HT-29 (cell line): ENCODE results near the gene PIMREG. TPM values are rescaled to one million over a fixed set of nuclear protein-coding genes. Genes with fewer than 3 reads are reported as not detected.

ENCODE experiments used
- DNase-seq: peaks from one replicate; pipeline ENCODE4 v3.0.0-alpha.2; 2015; ENCODE audit warnings: low spot score
- total RNA-seq: library from RNA; depleted of rRNA; stranded (reverse); fragments of >200 nt; shearing (Covaris generic); gene quantifications from 2 replicates; pipeline ENCODE4 v1.2.3, GENCODE V29; 2014

Gene PIMREG
- total RNA-seq, 1 experiment from 2014 or later: 97.8 TPM

GRCh38 chr17:6437956-6438355 lies 6.3 kb upstream of the PIMREG start:
- no peak for DNase-seq

- no peak for DNase-seq
Observed at GRCh38 chr17:6439951-6440350, 4.3 kb upstream of the PIMREG start.

GRCh38 chr17:6442775-6443174 lies 1.5 kb upstream of the PIMREG start:
- DNase-seq: no peak

- no peak for DNase-seq
Observed at GRCh38 chr17:6444571-6445335, 498 bp downstream of the PIMREG start.

GRCh38 chr17:6446516-6447100 lies 2.4 kb downstream of the PIMREG start:
- no peak for DNase-seq

- DNase-seq: no peak
Observed at GRCh38 chr17:6448473-6448872, 4.2 kb downstream of the PIMREG start.

DNA sequence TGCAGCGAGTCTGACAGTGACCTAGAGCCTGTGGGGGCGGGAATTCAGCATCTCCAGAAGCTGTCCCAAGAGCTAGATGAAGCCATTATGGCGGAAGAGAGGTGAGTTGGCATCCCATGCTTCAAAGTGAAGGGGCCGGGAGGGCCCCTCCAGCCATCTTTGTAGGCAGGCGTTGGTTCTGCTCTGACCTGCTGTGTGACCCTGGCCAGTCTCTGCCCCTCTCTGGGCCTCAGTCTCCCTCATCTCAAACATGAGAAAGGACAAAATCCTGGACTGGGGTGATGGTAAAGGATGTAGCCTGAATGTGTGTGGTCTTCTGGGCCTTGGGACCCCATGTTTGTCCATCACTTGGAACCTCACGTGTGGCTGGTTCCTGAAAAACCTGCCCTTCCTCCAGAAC lies 5.1 kb downstream of the PIMREG start:
- no peak for DNase-seq

DNA sequence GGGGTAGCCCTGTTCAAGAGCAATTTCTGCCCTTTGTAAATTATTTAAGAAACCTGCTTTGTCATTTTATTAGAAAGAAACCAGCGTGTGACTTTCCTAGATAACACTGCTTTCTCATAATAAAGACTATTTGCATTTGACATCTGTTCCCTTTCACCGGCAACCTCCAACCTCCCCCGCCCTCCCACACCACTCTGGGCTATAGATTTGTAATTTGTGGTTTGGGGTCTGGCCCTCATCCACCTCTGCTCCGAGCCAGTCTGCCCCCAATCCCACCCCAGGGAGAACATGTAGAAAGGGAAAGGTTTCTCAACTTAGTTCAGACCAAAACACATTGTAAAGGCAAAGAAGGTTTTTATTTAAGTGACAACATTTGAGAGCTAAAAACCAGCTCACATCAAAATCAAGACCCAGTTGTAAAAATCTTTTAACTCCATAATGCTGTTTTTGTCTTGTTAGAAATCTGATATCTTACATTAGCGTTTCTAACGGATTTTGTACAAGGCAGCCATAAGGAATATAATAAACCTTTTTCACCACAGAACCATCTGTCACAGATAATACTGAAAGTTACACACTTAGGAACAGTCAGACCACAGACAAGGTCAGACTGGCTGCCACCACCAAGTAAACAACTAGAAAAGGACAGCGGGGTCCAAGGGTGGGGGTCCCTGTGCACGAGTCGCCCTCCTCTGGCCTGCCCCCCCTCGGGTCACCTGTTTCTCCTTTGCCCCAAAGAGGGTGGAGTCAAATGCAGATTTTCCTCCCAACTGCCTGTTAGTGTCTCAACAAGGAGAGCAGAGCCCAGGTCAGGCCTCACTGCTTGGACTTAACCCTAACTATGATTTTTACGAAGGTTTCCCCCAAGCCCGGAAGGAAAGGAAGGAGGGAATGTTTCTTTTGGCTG lies 6.9 kb downstream of the PIMREG start:
- no peak for DNase-seq

DNA sequence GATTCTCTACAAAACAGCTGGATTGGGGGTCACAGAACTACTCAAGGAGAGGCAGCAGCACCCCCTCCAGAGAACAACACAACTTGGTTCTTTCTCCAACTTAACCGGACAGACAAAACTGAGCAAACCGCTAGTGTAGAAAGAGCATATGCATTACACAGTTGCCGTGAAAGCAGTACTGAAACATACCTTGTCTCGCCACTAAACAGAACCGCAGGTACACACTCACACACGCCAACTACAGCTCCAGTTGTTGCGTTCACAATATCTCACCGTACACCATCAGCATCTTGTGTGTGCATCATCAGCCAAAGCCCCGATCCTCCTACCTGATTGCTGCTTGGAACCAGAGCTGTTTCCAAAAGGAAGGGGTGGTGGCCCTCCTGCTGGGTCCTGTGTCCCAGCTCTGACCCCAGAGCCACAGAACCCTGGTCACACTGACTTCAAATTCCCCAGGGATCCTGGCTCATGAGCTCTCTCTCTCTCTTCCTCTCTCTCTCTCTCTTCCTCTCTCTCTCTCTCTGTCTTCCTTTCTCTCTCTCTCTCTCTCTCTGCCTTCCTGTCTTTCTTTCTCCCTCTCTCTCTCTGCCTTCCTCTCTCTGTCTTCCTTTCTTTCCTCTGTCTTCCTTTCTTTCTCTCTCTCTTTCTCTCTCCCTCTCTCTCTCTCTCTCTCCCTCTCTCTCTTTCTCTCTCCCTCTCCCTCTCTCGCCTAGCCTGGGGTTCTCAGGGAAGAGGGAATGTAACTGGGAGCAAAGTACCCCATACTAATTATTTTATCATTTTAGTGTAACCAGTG lies 8.4 kb downstream of the PIMREG start:
- DNase-seq: no peak

DNA sequence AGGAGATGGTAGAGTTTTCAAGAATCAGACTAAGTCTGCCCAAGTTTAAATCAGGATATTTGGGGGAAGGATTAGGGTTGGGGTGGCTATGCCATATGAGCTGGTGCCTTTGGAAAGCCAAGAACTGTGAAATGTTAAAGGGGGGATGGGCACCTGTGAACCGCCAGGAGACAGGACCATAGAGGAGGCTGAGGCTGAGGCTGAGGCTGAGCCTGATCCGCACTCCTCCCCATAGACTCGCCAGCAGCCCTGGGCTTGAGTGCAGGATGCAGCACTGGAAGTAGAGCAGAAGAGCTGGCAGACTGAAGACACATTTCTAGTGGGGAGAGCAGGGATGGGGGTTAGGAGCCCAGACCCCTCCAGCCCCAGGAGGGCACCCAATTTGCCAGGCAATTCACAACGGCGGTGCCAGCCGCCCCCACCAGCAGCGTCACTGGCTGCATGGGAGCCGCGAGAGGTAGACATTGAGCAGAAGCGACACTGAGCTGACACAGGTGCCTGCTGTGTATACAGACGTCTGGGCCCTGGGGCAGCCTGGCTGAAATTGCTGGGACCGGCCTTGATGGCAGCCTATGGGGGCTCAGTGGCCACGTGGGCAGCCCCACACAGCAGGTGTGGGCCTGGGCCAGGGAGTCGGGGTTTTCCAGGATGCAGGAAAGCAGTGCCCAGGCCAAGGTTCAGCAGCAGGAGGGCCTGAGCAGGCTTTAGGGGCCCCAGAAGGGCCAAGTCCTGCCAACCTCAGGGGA lies 9.2 kb downstream of the PIMREG start:
- no peak for DNase-seq

- no peak for DNase-seq
Observed at GRCh38 chr17:6454495-6455320, 10.5 kb downstream of the PIMREG start.

DNA sequence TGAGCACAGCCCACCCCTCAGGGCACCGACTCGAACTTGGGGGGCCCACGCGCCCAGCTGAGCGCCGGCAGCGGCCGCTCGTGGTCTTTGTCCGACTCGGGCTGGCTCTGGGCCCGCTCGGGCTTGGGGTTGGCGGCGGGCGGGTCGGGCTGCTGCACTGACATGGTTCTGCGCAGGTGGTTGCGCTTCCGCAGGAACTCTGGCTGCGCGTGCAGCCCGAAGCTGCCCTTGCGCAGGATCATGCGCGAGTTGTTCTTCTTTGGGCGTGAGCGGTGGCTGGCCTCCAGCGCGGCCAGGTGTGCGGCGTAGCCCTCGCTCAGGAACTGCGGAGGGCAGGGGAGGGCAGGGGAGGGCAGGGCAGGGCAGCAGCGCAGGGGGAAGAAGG lies 11.1 kb downstream of the PIMREG start:
- no peak for DNase-seq

DNA sequence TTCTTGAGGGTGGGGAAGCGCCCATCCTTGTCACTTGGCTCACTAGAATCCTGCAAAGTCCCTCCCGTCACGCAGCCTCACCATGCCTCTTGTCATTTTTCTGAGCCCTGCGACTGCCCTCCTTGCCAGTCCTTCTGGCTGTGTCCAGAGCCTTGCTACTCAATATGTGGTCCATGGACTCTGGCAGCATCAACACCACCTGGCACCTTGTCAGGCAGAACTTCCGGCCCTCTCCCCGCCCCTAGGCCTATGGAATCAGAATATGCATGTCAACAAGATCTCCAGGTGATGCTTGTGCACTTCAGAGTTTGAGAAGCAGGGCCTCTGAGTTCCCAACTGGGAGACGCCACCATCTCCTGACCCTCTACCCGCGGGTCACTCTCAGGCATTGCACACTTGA lies 12.1 kb downstream of the PIMREG start:
- DNase-seq: no peak

DNA sequence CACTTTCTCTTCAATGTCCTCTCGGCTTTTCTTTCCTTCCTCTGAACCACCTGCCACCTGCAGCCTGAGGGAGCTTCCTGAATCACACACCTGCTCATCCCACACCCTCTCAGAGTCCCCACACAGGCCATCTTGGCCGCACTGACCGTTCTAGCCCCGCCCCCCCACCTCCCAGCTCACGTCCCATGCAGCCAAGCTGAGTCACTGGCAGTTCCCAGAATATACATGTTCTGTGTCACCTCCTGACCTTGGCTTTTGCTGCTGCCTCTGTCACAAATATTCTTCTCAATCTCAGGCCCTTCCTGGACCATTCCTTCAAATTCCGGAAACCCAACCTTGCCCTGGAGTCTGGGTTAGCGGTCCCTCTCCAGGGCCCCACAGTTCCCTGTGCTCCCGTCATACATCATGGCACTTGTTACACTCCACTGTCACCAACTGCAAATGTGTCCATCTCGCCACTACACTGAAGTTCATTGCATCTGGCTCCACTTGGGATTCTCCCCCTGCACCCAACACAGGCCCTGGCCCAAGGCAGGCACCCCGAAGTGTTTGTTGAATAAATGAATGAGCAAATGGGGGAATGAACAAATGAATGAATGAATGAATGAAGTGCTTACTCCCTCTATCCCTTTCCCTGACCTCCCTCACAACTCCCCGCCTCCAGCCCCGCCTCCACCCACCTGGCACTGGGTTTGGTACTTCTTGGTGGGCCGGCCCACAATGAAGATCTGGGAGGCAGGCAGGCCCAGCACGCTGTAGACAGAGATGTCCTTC lies 12.8 kb downstream of the PIMREG start:
- peak; percentile 17 for DNase-seq

DNA sequence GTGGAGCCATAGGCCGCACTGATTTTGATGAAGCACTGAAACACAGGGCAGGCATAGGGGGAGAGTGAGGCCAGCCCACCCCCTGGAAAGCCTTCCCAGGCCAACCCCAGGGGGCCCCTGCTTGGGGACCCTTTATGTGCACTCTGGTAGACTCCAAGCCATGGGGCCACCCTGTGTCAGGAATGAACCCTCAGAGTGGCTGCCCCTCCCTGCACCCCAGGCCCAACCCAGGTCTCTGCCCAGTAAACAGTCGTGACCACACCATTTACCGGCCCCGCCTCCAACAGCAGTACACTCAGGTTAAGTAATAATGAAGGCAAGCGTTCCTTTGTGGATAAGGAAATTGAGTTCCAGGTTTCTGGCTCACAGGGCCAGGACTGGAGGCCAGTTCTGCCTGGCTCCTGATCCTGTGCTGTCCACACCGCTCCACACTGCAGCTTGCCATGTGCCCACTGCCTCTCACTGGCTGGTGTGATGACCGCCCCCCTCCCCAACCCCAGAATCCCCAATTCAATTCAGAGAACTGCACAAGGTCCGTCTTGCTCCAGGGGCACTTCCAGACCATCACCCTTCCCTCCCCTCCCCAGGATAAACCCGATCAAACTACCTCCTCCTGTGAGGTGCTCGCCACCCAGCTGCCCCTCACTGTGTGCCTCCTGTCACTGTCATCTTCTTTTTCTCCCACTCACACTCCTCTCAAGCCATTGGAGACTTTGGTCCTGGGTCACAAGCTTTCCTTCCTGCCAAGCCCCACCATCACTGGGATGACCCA lies 13.6 kb downstream of the PIMREG start:
- DNase-seq: peak; percentile 9

GRCh38 chr17:6458460-6458950 lies 14.2 kb downstream of the PIMREG start:
- DNase-seq: no peak

DNA sequence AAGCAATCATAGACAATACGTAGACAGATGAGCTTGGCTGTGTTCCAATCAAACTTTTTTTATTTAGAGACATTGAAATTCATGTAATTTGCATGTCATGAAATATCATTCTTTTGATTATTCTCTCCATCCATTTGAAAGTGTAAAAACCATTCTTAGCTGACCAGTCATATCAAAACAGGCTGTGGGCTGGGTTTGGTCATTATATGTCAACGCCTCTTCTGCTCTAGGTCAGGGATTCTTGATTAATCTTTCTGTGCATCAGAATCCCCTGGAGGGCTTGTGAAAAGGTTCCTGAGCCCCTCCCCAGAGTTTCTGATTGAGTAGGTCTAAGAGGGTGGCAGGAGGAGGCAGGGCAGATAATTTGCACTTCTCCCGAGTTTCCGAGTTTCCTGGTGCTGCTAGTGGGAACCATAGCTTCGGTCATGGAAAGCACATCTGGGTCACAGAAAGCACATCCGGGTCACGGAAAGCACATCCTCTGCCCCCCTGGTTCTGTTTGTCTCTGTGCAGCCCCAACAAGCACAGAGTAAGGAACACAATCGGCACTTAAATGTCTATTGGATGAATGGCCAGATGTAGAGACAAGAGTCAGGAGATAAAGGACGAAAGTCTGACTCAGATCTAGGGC lies 16.4 kb downstream of the PIMREG start:
- DNase-seq: no peak

- no peak for DNase-seq
Observed at GRCh38 chr17:6461246-6461645, 17.0 kb downstream of the PIMREG start.
